ENCODE data around the gene NLGN4X.

The NLGN4X gene

GRCh38 chrX:6203462-6204215 lies 25.0 kb downstream of the NLGN4X start:
- no peak for TF ChIP-seq CTCF (IDR thresholded peaks at IDR 0.05; ENCODE audit: low read depth, low read length, missing control alignments)
- H3K4me3 ChIP-seq (ENCODE audit: low read depth, low read length) = no peak overlapping the region
- DNase-seq (ENCODE audit: low read depth) = no peak

GRCh38 chrX:6199486-6199885 lies 29.2 kb downstream of the NLGN4X start:
- DNase-seq (ENCODE audit: low read depth) = no peak
- TF ChIP-seq CTCF (IDR thresholded peaks at IDR 0.05; ENCODE audit: low read depth, low read length, missing control alignments) = no peak
- no peak overlapping the region for H3K4me3 ChIP-seq (ENCODE audit: low read depth, low read length)

DNA sequence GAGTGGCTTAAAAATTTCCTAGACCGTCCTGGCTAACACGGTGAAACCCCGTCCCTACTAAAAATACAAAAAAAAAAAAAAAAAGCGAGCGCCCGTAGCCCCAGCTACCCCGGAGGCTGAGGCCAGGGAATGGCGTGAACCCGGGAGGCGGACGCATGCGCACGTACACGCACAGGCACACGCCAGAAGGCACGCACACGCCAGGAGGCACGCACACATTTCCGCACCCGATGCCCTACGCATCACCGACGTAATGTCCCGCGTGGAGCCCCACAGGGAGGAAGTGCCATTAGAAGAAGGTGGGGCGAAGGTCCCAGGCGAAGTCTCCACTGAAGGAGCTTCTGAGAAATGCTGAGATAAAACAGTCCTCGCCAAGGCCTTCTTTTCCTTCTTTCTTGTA lies 41.4 kb downstream of the NLGN4X start:
- DNase-seq (ENCODE audit: low read depth) = no peak
- H3K4me3 ChIP-seq (ENCODE audit: low read depth, low read length) = no peak overlapping the region
- TF ChIP-seq CTCF (IDR thresholded peaks at IDR 0.05; ENCODE audit: low read depth, low read length, missing control alignments) = no peak

DNA sequence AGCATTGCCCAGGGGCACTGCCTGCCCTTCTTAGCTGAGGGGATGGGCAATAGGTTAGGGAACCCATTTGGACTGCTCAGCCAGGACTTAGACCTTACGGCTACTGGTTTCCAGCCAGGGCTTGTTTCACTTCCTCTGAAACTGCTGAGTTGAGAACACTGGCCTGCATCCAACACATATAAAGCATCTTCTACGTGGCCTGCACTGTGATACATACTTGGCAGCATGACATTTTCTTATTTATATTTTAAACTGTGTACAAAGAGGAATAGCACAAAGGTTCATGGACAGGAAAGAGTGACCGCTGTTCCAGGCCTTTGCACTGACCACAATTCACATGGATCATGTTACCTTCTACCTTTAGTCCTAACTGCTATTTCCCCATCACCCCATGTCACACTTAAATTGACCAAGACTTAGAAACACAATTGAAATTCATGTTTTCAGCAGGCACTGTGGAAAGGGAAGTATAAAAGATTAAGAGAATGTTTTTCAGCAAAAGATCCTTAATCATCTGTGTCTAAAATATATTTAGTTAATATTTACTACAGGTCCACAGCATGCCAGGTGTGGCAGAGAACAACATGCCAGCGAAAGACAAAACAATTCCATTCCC lies 43.7 kb downstream of the NLGN4X start:
- H3K4me3 ChIP-seq (ENCODE audit: low read depth, low read length) = no peak overlapping the region
- DNase-seq (ENCODE audit: low read depth) = no peak
- TF ChIP-seq CTCF (IDR thresholded peaks at IDR 0.05; ENCODE audit: low read depth, low read length, missing control alignments) = no peak

GRCh38 chrX:6175914-6176313 lies 52.8 kb downstream of the NLGN4X start:
- TF ChIP-seq CTCF (IDR thresholded peaks at IDR 0.05; ENCODE audit: low read depth, low read length, missing control alignments) = no peak
- H3K4me3 ChIP-seq (ENCODE audit: low read depth, low read length) = no peak overlapping the region
- DNase-seq (ENCODE audit: low read depth) = no peak

DNA sequence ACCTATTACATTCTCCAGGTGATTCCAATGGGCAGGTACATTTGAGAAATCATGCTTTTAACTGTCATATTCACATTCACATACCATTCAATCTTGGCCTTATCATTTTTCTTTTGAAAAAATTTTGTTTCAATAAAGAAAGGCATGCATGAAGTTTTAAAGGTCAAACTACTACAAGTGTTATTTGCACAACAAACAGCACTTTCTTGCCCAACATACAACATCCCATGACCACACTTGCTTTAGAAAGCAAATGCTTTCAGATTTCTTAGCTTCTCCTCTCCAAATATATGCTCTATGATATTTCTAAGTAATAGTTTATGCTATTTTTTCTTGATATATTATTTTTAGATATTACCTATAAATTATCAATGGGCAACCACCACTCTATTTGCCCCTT lies 58.2 kb downstream of the NLGN4X start:
- no peak overlapping the region for H3K4me3 ChIP-seq (ENCODE audit: low read depth, low read length)
- DNase-seq (ENCODE audit: low read depth) = no peak
- no peak for TF ChIP-seq CTCF (IDR thresholded peaks at IDR 0.05; ENCODE audit: low read depth, low read length, missing control alignments)

GRCh38 chrX:6169407-6169806 lies 59.3 kb downstream of the NLGN4X start:
- no peak for TF ChIP-seq CTCF (IDR thresholded peaks at IDR 0.05; ENCODE audit: low read depth, low read length, missing control alignments)
- no peak overlapping the region for H3K4me3 ChIP-seq (ENCODE audit: low read depth, low read length)
- no peak for DNase-seq (ENCODE audit: low read depth)

Data from GM12864 (cell line).